ENCODE measurements around the gene CNIH3.

- no peak for TF ChIP-seq CTCF (conservative IDR thresholded peaks at IDR 0.05)
- no peak for TF ChIP-seq ZFX (IDR thresholded peaks at IDR 0.05)
These were observed 129.8 kb downstream of the CNIH3 start for GRCh38 chr1:224745924-224746323.

All from C4-2B (cell line).